ENCODE measurements around the gene ZBTB20.
A peak's percentile ranks its signal among the peaks of the same experiment; 100 is the strongest.

Gene ZBTB20

GRCh38 chr3:114762144-114762543 is 384.9 kb downstream of the ZBTB20 start:
- no peak for DNase-seq (ENCODE audit: low spot score)

DNA sequence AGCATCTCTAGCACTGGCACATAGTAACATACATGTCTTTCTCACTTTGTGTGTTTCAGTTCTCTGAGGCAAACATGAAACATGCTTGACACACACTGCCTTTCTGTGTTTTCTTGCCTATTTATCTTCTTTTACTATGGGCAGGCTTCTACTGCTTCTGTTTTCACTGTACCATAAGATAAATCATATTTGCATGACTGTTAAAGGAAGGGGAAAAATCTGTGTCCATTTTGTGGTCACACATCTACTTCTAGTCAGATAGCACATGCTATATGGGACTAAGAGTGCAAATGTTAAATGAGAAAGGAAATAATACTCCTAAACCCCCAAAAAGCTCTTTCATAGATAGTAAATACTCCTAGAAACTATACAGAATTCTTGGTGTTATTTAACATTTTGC is 386.4 kb downstream of the ZBTB20 start:
- no peak for DNase-seq (ENCODE audit: low spot score)

- DNase-seq (ENCODE audit: low spot score) = peak; percentile 52
These were observed 388.0 kb downstream of the ZBTB20 start for GRCh38 chr3:114758831-114759699.

DNA sequence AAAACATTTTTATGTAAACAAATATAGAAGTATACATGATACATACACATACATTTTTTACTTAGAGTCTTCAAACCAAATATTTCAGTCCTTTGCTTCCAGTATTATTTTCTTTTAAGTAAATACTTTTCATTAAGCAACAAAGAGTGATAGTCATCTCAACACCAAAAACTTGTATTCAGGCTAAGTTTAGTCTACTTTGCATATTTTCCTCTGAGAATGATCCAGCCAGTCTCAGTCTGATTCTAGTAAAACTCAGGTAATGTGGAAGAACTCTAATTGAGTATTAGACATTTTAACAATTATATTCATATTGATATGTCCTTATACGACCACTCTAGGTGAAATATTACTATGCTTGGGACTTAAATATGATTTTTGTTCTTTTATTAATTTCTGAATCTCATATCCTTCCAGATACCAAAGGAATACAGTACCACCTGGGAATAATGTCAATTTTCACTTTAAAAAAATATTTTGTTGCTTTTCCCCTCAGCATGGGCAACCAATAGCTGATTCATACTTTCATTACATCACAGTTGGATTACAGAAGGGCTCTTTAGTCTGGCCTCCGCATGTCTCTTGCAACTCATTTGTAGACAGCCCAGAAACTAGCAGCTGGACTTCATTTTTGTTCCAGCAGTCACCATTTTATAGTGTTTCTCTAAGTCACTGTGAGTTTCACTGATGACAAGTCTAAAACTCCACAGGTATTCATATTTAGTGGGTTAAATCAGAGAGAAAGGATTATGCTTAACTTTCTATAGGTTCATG is 390.4 kb downstream of the ZBTB20 start:
- DNase-seq (ENCODE audit: low spot score) = peak; percentile 51

GRCh38 chr3:114746502-114746901 is 400.6 kb downstream of the ZBTB20 start:
- no peak for DNase-seq (ENCODE audit: low spot score)

DNA sequence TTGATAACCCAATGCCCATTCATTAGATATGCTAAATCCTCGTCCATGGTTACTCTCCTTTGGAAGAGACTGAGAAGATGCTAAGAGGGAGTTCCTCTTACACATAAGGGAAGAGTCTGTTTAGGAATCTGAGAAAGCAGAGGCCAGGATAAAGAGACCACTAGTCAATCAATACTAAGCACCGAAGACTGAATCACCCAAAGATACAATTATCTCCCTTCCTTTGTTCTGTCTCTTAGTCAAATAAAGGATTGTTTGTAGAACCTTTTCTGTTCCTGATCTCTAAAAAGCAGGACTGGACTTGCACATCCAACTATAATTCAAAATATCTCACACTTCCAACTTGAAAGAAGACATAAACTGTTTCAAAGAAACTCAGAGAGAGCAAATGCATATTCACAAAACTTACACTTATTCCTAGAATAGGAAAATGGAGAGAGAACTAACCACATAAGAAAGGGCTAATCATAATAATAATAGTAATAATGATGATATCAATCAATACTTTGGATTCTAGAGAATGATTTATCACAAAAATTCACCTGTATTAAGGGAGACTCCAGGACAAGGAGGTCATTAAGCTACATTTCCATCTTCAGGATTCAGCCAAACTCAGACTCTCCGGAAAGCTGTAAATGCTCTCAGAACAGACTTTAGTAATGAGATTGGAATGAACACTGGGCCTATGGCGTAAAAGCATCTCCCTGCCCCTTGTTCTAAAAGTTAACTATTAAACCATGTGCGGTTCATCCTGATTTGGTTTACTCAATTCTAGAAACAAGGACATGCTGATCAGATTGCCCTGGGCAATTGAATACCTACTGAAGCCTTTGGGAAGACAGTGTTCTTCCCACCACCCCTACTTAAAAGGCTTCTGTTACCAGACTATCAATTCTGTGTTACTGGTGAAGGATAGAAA is 401.5 kb downstream of the ZBTB20 start:
- DNase-seq (ENCODE audit: low spot score) = peak; percentile 73

- no peak for DNase-seq (ENCODE audit: low spot score)
These were observed 403.2 kb downstream of the ZBTB20 start for GRCh38 chr3:114743746-114744485.

GRCh38 chr3:114741066-114741465 is 406.0 kb downstream of the ZBTB20 start:
- peak; percentile 20 for DNase-seq (ENCODE audit: low spot score)

GRCh38 chr3:114739627-114740026 is 407.5 kb downstream of the ZBTB20 start:
- DNase-seq (ENCODE audit: low spot score) = no peak

DNA sequence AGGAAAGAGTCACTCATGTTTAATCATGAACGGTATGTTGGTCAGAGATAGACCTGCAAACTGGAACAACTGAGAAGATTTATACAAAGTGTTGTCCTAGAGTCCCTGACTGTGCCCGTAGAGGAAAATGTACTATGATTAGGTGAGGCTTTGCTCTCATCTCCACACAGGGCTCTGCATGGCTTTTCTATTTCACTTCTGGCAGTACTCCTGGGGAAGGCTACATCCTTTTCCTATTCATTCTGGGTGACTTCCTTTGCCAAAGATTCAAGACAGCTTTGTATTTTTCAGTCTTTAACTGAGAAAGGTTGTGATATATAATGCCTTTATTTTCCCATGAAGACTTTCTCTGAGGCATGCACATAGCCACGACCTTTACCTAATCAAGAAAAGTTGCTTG is 414.7 kb downstream of the ZBTB20 start:
- no peak for DNase-seq (ENCODE audit: low spot score)

DNA sequence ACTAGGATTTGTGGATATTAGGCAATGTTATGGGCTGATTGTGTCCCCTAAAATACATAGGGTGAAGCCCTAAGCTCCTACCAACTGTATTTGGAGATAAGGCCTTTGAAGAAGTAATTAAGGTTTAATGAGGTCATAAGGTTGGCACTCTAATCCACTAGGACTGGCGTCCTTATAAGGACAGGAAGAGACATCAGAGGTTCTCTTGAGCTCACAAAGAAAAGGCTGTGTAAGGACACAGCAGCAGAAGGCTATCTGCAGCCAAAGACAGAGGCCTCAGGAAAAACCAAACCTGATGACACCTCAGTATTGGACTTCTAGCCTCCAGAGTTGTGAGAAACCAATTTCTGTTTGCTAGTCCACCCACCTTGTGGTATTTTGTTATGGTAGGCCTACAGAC is 416.7 kb downstream of the ZBTB20 start:
- DNase-seq (ENCODE audit: low spot score) = no peak

DNA sequence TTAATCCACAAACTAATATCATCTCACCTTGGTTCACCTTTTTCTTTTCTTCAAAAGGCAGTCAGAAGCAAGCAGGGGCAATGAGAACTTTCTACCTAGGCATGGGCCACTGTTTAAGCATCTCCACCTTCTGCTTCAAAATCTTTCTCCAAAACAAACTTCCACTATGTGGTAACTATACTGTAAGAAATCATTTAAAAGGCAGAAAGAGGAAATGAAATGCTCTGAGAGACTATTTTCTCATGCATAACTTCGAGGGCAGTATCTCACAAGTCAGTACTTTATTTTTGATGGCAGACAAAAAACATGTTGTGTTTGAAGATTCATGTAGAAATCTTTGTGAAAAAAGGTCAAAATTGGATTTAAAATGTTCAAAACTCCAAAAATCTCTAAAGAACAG is 419.7 kb downstream of the ZBTB20 start:
- no peak for DNase-seq (ENCODE audit: low spot score)

GRCh38 chr3:114725966-114726365 is 421.1 kb downstream of the ZBTB20 start:
- no peak for DNase-seq (ENCODE audit: low spot score)

GRCh38 chr3:114722530-114722929 is 424.6 kb downstream of the ZBTB20 start:
- DNase-seq (ENCODE audit: low spot score) = no peak

DNA sequence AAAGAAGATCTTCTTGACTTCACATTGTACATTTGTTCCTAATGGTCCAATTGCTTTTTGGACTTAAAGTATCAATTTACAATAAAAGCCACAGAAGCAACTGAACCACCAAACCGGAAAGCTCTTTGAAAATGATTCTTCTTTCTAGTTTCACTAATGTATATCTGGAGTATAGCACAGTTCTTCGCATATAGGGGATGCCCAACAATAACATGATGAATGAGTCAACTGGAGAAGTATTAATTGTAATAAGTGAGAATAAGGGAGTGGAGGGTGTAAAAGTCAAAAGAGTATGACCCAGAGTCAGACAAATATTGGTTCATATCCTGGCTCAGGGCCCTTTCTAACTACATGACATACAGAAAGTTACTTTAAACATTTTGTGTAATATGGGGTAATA is 425.2 kb downstream of the ZBTB20 start:
- DNase-seq (ENCODE audit: low spot score) = no peak

GRCh38 chr3:114721209-114721608 is 425.9 kb downstream of the ZBTB20 start:
- no peak for DNase-seq (ENCODE audit: low spot score)

DNA sequence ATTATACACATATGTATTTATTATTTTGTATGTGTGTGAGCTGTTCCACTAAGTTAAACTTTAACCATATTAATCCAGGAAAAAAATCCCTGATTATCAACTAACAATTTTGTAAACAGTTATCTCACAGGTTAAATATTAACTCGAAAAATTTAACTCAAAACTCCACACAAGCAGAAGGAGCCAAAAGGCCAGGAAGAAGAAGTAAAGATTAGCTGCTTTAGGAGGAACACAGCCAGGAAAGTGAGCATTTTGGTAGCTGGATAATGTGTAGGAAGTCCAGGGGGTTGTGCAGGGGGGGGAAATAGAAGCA is 428.2 kb downstream of the ZBTB20 start:
- DNase-seq (ENCODE audit: low spot score) = no peak

- no peak for DNase-seq (ENCODE audit: low spot score)
These were observed 428.8 kb downstream of the ZBTB20 start for GRCh38 chr3:114718071-114718897.

DNA sequence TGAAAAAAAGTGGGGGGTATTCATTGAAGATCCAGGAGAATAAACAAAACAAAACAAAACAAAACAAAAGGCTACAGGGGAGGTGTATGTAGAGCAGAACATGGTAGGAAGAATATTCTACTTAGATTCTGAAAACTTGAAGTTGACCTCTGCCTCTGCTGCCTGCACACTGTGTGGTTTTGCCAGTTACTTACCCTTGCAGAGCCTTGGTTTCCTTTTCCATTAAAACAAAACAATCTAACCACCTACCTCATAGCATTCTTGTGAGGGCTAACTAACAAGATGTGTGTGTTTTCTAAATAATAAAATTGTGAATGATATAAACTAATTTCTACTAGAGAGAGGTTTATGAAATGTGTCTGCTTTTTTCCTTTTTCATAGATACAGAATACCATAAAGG is 430.2 kb downstream of the ZBTB20 start:
- DNase-seq (ENCODE audit: low spot score) = no peak

GRCh38 chr3:114716126-114716525 is 431.0 kb downstream of the ZBTB20 start:
- DNase-seq (ENCODE audit: low spot score) = no peak

GRCh38 chr3:114714957-114715460 is 432.1 kb downstream of the ZBTB20 start:
- no peak for DNase-seq (ENCODE audit: low spot score)
